Stimulated activated CD8-positive, alpha-beta memory T cell treated with anti-CD3 and anti-CD28 coated beads, Interleukin-2, amount 100 ng/mL, for 48 hours (primary cell): ENCODE measurements around the gene ZNF697.
A peak's percentile ranks its signal among the peaks of the same experiment; 100 is the strongest.
"Not testable (repeated sequence)": the region's sequence is repeated elsewhere in the genome, so short reads cannot be mapped to it uniquely, and the experiment has no call there.

ENCODE experiments used
- DNase-seq, 2 donors: peaks; one replicate each; pipeline ENCODE4 v3.0.0-alpha.2; 2020; ENCODE audit warnings: low read depth in 2 of 2

ZNF697 gene

DNA sequence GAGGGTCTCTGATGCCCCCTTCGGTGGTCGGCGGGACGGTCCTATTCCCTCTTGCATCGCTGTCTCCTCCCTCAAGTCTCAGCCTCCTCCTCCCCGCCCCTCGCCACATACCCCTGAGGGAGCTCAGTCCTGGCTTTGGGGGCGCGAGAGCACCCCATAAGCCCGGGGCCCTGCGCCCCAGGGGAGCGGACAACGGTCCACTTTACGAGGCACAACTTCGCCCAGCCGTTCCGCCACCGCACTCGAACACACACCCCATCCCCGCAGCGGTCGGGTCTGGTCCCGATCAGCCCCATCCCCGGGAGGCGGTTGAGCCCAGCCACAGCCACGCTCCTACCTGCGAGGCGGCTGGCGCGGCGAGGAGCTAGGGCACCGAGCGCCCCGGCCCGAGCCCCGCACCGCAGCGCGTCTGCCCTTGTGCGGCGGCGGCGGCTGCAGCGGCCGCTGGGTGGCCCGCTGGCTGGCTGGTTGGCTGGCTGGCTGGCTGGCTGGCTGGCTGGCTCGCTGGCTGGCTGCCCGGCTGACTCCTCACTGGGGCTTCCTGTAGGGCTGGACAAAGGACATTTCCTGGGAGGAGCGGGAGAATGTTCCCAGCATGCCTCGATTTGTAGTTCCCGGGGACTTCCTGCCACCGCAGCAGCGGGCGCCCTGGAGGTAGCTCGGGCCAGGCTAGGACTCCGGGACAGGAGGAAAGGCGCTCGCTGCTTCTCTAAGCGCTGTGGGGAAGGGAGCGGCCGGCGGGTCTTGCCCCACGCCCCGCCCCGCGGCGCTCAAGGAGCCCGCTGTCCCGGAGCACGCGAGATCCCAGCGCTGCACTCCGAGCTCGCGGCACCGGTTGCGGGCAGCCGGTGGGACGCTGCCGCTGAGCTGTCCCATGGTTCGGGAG lies at the start of gene ZNF697:
TSS of gene ZNF697 (minus strand) at position 533 of the 886 bp plus-strand sequence. CDS start 22,166 bp downstream, outside the sequence.
- DNase-seq: peak; percentile 23 to 40

DNA sequence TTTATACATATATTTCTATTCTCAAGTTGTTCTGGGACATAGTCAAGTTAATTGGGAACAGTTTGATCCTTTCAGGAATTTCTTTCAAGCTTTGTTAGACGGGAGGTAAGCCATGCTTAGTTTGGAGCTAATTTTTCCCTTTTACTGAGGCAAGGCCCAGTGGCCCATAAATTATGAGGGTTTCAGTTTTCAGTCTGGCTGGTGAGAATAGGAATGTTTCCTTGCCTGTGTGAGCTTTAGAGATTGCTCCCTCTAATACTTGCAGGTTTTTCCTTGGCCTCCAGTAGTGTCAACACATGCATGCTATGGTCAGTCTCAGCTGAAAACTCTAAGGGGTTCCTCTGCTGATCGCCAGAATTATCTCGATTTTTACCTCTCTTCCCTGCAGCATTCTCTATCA lies 49.5 kb upstream of the ZNF697 start:
- DNase-seq: no peak

DNA sequence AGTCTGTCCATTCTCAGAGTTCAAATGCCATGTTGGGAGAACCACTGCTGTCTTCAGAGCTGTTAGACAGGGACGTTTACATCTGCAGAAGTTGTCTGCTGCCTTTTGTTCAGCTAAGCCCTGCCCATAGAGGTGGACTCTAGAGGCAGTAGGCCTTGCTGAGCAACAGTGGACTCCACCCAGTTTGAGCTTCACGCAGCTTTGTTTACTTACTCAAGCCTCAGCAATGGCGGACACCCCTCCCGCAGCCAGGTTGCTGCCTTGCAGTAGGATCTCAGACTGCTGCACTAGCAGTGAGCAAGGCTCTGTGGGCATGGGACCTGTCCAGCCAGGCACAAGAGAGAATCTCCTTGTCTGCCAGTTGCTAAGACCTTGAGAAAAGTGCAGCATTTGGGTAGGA lies 48.8 kb upstream of the ZNF697 start:
- DNase-seq: not testable (repeated sequence)

DNA sequence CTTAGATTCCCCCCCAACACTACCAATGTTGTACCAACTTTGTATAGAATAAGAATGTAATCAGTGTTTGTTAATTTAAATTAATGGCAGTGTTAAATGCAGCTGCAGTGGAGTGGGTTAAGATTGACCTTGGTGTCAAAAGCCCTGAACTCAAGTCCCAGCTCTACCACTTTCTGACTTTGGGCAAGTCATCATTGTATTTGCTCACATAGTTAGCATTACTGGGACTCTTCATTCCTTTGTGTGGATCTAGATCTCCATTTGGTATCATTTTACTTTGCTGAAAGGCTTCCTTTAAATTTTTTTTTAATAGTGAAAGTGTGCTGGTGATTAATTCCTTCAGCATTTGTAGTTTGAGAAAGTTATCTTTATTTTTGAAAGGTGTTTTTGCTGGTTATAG lies 41.4 kb upstream of the ZNF697 start:
- no peak for DNase-seq

DNA sequence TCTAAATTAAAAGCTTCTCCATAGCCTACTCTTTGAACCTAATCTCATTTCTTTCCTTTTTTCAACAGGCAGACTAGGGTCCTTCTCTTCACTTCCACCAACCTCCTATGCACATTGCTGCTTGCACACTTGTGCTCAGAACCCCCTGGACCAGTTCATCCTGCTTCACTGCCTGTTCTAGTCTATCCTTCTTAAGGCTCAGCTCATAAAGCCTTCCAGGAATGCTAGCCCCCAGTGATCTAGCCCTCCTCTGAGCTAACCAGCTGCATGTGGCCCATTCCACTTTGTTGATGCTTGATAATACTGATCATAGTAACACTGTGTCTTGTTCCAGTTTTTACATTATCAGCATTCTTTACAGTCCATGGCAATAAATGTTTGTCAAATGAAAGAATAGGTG lies 40.7 kb upstream of the ZNF697 start:
- DNase-seq: no peak

DNA sequence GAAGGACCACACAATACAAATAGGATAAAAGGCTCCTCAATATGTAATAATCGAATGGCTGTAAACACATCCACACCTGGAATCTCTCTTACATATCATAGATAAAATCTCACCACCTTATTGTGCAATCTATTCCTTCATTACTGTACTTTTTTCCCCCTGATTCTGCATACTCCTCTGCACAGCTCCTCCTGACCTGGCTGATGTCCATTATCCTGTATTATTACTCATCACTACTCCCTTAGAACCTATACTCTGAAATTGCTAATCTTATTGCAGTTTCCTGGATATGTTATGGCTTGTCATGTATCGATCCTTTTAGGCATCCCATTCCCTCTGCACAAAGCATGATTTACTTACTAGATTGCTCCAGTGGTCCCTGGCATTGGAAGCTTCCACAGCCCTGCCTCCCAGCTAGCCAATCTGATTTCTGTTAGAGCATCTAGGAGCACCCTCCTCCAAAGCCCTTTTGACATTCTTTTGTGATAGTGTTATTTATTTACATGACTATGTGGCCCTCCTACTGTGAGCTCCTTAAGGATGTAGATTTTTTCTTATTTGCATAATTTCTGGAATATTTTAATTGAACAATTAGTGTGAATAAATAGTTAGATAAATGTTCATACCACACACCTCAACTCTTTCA lies 39.5 kb upstream of the ZNF697 start:
- DNase-seq: no peak

DNA sequence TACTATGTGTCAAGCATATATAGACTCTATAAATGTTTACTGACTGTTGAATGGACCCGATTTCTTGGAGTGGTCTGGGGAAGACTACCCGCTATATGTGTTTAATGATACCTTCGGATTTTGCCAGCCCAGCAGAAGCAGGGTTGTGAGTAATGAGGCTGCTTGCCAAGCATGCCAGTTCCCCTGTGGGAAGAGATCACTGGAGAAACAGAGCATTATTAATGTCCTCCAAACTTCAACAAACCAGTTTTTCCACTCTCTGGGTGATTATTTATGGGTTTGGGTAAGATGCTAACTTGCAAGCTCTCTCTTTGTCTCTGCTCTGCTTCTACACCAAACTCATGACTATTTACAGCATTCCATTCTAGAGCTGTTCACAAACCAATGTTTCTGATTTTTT lies 38.6 kb upstream of the ZNF697 start:
- DNase-seq: no peak

DNA sequence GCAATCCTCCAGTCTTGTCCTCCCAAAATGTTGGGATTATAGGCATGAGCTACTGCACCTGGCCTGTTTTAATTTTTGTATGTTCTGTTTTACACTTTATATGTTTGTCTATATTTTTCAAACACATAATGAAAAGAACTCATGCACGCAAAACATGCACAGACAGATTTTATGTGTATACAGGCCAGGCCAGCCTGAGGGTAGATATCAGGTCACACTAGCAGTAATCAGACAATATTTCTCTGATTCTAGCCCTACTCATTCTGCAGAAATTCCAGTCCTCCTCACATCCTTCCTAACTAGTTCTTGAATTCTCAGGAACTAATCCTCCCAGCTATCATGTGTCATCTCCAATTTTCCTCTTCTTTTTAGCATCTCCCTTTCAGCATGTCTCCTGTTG lies 35.8 kb upstream of the ZNF697 start:
- no peak for DNase-seq

DNA sequence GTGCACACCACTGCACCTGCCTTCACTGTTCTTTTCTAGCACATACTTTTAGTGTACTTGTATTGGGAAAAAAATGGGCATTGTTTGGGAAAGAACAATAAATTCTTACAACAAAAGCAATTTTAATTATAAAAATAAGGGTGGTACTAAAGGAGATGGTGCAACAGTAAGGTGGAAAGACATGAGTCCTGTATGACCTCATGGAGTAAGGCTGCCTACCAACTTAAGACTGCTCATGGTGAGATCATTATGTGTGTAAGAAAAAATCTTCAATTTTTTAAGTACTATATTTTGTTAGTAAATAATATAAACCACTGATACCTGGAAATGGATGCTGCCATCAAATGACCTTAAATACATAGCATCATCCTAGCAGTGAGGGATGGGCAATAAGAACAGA lies 34.1 kb upstream of the ZNF697 start:
- DNase-seq: no peak

DNA sequence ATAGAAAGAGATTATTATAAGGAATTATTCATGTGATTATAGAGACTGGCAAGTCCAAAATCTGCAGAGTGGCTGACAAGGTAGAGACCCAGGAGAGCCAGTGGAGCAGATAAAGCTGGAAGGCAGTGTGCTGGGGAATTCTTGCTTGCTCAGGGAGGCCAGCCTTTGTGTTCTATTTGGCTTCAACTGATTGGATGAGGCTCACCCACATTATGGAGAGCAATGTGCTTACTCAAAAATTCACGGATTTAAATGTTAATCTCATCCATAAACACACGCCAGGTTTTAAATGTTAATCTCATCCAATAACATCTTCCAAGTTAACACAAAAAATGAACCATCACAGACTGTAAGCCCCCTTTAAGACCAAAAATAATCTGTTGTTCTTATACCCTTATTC lies 33.5 kb upstream of the ZNF697 start:
- no peak for DNase-seq

DNA sequence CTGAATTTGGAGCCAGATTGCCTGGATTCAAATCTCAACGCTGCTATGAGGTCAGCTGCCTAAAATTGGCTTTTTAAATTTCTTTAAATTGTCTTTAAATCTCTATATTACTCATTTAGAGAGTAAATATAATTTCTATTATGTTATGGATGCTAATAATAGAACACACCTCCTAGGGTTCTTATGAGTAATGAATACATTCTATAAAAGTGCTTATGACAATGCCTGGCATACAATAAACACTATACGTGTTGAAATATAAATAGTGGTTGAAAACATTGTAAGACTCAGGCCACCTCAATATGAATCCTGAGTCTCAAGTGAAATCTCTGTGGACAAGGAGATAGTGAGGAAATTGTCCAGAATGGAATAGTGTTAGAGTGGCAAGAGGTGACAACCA lies 32.7 kb upstream of the ZNF697 start:
- DNase-seq: no peak

DNA sequence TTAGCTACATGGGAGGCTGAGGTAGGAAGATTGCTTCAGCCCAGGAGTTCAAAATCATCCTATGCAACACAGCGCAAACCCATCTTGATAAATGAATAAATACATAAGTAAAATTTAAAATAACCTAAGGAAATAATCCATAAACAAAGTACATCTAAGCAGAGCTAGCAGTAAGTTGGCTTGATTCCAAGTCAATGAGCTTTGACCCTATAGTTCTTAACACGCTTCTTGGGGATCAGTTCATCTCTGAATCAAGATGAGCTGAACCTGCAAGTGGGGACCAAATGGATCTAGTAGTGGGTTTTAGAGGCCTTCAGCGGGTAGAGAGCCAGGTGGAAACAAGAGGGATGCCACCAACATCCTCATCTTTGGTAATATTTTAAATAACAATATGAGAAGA lies 32.1 kb upstream of the ZNF697 start:
- DNase-seq: no peak

DNA sequence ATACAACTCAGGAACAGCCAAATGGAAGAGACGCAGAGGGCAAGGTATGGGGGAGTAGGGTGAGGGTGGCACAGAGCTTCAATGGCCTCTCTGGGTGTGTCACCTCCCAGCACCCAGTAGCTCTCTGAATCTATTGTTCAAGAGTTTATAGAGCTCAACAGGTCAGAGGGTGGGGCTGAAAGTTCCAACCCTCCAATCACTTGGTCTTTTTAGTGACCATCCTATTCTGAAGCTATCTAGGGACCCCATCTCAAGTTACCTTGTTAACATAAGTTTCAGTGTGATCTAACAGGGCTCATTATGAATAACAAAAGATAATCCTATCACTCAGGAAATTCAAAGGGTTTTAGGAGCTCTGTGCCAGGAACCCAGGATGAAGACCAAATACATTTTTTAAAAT lies 31.2 kb upstream of the ZNF697 start:
- DNase-seq: no peak

DNA sequence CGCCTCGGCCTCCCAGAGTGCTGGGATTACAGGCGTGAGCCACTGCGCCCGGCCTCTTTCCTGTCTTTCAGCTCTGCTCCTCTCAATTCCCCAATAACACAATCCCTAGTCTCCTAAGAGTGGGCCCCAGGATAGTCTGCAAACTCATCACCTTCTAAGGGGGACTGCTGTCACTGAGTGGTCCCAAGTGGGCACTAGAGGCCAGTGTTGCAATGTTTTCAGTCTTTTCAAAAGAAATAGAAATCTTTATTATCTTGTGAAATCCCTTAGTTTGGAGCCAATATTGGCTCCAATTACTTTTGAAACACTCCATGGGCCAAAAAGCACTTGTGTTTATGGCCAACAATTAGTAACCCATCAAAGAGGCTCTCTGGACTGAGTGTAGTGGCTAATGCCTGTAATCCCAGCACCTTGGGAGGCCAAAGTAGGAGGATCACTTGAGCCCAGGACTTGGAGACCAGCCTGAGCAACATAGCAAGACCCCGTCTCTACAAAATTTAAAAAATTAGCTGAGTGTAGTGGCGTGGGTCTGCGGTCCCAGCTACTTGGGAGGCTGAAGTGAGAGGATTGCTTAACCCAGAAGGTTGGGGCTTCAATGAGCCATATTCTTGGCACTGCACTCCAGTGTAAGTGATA lies 28.6 kb upstream of the ZNF697 start:
- no peak for DNase-seq

DNA sequence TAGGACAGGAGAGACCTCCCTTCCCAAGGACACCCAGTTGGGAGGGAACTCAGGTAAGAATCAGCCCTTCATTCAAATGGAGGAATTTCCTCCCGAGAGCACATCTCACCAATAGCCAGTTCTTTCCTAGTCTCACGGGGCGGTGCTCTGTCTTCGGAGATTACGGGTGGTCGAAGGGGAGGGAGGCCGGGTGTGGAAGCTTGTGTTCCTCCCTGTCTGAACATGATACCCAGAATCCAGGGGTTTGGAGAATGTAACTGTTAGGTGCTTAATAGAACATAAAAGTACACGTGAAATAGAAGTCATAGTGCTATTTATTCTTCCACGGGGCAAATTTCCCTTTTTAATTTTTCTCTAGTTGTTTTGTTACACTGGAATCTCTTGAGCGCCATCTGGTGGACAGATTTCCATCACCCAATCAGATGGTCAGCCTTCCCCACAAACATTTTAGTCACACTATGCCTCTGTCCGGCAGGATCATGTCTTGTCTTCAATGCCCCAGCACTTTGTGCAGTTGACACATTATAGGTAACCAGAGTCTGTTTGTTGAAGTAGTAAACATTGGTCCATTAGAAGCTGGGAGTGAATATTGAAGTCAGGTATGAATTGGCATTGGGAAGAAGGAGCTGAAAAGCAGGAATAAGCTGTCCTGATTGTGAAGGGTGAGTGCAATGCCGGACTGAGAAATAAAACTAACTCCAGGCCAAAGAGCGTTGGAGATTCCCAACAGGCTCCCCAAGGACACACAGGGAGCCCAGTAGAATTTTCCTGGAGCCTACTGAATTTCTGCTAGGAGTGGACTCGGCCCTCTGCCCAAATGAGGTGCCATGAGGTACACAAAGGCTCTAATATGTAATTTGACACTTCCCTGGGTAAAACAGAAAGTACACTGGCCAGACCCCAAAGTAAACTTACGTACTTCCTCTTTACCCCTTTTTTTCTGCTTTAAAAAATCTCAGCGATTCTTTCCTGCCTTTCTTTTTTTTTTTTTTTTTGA lies 27.6 kb upstream of the ZNF697 start:
- peak; percentile 44 to 48 for DNase-seq

DNA sequence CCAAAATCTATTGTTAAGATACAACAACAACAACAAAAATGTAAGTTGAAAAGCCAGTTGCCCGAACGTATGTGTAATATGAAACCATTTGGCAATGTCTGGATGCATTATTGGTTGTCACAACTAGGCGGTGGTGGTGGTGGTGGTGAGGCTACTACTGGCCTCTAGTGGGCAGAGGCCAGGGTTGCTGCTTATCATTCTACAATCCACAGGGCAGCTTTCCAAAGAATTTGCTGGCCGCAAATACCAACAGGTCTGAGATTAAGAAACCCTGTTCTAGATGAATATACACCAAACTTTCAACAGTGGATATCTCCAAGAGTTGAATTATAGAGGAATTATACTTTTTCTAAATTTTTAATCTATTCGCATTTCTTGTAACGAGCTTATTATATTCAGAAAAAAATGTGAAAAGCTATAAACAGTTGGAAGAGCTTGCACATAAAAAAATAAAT lies 26.8 kb upstream of the ZNF697 start:
- DNase-seq: peak in 1 of 2 donors; percentile 1

DNA sequence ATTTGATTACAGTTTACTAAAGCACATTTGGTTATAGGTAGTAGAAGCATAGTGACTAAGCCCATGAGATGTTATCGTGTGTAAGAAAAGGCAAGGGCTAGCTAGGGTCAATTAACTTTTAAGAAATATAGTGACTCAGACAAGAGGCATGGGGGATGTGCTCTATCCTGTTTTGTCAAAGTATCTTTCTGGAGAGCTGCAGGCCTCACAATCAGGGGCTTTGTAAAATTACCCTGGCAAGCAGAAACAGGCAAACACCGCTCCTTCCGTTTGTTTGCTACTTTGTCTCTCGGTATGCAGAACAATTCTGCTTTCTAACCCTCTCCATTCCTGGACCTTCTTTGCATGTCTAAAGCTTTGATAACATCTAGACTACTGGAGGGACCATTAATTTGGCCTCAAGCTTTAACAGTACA lies 26.1 kb upstream of the ZNF697 start:
- DNase-seq: no peak

DNA sequence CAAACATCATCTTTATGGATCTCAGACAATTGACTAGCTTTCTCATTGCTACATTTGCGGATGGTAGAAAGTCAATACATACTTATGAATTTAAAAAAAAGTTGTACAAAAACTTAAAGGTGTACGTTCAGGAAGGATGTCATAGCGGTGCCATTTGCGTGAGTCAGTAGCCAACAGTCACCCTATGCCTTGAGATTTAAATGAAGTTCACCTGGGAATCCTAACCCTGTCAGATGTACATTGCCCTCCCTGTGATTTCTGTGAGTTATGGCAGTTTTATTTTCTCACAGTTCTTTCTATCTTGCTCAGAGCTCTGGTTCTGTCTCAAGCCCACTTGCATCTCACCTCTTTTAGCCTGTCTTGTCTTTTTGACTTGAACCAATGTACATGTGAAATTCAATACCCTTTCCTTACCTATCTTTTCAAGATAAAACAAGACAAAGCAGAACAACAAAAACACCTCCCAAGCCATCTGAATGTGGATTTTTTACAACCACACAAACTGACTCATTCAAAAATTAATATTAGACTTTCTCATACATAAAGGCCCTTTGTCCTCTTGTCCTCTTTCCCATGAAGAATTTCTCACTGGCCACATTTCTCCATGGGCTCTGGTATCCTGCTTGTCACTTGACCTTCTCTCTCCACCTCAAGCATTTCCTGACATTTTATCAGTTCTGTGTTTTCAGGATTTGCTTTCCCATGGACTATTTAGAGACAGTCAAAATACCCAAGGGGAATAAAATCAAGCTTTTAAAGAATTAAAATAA lies 25.3 kb upstream of the ZNF697 start:
- DNase-seq: no peak

DNA sequence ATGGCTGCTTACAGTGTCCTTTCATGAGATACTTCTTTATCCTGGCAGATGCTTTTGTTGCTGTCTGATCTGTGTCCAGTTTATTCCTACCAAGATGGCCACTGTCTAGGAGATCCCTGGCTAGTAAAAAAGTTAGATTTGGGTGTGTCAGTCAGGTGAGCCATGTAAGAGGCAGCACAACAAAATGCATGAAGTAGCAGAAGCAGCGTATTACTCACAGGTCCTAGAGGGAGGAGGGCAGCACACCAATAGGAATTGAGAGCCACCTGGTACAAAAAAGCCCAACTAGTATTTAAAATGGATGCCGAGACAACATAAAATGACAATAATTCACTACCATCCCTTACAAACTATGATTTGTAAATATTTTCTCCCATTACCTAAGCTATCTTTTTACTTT lies 22.8 kb upstream of the ZNF697 start:
- no peak for DNase-seq

DNA sequence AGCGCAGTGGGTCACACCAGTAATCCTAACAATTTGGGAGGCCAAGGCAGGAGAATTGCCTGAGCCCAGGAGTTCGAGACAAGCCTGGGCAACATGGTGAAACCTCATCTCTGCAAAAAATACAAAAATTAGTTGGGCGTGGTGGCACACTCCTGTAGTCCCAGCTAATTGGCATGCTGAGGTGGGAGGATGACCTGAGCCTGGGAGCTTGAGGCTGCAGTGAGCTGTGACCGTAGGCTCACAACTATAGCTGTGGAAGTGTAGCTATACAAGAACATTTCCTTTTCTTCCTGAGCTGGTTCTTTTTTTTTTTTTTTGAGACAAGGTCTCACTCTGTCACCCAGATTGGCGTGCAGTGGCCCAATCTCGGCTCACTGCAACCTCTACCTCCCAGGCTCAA lies 19.1 kb upstream of the ZNF697 start:
- no peak for DNase-seq

DNA sequence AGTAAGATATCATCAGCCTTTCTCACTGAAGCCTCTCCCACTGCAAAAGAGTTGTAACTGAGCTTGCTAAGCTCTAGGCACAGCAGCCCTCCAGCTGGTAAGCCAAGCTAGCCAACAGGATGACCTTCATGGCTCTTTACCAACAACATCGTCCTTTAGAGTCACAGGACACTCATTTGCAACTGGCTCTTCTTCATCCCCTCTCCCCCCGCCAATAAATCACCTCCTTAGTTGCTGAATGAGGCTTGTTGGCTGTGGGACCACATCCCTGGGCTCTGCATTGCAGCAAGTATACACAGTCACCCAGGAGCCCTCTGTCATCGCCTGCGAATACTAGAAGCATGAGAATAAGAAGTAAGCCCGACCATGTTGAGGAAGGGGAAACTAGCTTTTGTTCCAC lies 16.0 kb upstream of the ZNF697 start:
- DNase-seq: no peak
